AG10803 (cell line): Measurements from ENCODE around the gene ETNK2.

Experiments
- DNase-seq: peaks from one replicate; pipeline ENCODE4 v3.0.0; 2010; ENCODE audit warnings: low read depth
- H3K4me3 ChIP-seq: 2 replicates; pipeline ENCODE4 v1.5.1; 2011; ENCODE audit warnings: mild to moderate bottlenecking, low read length, control low read depth
- TF ChIP-seq, protein P1 (sequence below): conservative IDR thresholded peaks from 2 replicates; pipeline ENCODE4 v1.5.1; 2011; ENCODE audit warnings: mild to moderate bottlenecking, low read length, control low read depth, inconsistent platforms

The ETNK2 gene

DNA sequence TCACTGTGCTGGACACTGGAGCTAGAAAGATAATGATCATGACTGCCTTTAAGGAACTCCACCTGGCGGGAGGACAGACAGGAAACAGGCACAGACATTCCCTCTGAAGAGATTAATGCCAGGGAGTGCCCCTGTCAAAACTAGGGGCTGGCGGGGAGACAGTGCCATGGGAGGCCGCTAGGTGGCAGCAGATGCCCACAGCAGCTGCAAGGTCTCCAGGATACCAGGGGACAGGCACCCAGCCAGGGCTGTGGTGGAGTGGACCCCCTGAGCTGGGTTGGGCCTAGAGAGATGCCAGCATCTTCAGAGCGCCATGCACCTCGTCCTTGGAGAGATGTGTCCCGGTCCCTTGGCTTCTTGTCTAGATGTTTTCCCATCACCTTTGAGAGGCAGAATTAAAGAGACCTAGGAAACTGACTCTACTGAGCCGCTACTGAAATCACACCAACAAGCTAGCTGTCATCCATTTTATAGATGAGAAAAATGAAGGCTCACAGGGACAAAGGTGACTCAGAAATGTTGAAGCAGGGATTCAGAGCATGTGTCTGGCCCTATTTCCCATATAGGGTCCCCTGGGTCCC lies 10.7 kb upstream of the ETNK2 start:
- no peak overlapping the region for H3K4me3 ChIP-seq
- TF ChIP-seq, protein P1, sequence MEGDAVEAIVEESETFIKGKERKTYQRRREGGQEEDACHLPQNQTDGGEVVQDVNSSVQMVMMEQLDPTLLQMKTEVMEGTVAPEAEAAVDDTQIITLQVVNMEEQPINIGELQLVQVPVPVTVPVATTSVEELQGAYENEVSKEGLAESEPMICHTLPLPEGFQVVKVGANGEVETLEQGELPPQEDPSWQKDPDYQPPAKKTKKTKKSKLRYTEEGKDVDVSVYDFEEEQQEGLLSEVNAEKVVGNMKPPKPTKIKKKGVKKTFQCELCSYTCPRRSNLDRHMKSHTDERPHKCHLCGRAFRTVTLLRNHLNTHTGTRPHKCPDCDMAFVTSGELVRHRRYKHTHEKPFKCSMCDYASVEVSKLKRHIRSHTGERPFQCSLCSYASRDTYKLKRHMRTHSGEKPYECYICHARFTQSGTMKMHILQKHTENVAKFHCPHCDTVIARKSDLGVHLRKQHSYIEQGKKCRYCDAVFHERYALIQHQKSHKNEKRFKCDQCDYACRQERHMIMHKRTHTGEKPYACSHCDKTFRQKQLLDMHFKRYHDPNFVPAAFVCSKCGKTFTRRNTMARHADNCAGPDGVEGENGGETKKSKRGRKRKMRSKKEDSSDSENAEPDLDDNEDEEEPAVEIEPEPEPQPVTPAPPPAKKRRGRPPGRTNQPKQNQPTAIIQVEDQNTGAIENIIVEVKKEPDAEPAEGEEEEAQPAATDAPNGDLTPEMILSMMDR, result peak; percentile 95
- DNase-seq, result peak; percentile 46

DNA sequence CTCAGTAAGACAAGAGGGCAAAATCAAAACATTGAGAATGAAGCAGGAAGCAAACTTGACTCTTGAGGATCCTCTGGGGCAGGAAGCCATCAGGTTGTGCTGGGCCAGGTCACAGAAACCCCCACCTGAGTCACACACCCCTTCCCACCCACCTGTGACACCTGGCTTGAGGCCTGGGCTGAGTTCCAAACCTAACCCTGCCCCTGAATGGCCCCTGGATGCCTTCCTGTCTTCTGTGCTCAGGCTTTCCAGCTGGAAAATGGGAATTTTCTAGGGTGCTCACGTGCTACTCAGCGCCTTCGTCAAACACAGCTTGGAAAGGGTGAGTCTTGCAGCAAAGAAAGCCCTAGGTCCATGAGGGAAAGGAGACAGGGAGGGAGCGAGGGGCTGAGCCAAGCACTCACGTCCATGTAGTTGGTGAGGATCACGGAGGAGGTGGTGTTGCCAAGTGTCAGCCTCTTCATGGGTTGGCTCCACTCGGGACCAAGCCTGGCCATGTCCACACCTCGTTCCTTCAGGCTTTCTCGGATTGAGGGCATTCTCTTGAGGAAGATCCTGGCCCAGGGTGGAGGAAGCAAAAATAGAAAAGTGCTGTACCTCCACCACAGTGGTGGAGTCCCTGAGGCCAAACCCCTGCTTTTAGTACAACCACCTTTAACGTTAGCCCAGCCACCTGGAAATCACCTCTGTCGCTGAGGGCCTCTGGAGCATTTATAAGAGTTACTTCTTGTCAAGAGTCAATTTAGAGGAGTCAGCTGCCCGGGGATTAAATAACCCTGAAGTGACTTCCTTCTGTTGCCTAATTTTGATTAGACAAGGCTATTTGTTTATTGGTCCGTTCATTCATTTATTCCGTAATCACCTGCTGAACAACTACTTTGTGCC lies 10.0 kb upstream of the ETNK2 start:
- no peak overlapping the region for H3K4me3 ChIP-seq
- no peak for DNase-seq
- TF ChIP-seq, protein P1, result no peak

DNA sequence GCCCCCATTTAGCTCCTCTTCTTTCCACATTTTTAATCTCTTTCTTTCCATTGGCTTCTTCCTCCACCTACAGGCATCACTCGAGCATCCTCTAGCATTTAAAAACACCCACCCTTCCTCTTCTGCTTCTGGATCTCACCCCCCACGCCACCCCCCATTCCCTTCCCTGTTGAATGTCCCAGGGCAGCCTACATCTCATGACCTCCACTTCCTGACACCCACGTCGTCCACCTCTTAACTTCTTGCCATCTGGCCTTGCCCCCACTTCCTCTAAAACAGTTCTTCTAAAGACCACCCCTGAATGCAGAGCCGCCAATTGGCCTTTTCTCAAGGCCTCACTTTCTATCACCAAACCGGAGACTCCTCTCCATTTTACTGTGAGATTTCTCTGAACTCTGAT lies 6.1 kb upstream of the ETNK2 start:
- TF ChIP-seq, protein P1, result no peak
- no peak for DNase-seq
- H3K4me3 ChIP-seq, result no peak overlapping the region

DNA sequence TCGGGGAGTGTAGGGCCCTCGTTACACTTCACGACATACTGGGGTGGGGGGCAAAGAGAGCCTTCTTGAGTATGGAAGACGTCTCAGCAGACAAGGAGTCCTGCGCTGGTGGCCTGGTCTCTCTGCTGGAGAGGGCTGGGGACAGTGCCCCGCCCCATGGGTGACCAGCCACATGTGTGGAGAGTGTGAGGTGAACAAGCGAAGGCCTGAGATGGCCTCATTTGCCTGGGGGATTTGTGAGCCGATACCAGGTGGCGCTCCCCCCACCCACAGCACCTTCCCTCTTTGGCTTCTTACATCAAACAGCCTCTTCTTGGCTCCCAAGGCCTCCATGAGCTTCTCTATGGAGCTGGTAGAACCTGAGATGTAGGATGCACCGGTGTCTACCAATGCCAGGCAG lies 4.0 kb upstream of the ETNK2 start:
- DNase-seq, result no peak
- TF ChIP-seq, protein P1, result no peak
- no peak overlapping the region for H3K4me3 ChIP-seq

DNA sequence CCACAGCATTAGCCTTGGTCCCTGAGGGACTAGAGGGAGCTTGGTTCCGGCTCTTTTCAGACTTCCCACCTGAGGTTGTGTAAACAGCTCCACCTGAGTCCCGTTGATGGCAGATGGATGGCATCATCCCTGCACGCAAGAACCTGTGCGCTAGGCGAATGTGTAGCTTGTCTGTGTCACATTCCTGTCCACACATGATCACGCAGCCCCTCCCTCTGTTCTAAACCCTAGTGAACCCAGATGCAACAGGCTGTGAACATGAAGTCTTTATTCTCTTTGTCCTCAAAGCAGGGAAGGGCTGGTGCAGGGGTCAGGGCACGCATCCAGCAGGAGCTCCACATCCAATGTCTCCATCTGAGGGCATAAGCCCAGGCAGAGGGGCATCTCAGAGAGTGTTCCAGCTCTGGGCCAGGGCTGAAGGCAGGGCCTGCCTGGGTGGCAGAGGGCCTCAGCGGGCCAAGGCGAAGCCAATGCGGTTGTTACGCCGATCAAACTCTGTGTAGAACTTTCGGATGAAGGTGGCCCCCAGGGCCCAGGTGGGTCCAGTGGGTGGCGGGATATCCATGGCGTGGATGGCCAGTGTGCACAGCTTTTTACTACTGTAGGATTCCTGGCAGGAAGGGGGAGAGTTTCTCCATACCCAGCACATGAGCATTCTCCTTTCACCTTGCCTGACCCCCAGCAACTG lies 2.9 kb upstream of the ETNK2 start:
- H3K4me3 ChIP-seq, result no peak overlapping the region
- TF ChIP-seq, protein P1, result no peak
- no peak for DNase-seq

DNA sequence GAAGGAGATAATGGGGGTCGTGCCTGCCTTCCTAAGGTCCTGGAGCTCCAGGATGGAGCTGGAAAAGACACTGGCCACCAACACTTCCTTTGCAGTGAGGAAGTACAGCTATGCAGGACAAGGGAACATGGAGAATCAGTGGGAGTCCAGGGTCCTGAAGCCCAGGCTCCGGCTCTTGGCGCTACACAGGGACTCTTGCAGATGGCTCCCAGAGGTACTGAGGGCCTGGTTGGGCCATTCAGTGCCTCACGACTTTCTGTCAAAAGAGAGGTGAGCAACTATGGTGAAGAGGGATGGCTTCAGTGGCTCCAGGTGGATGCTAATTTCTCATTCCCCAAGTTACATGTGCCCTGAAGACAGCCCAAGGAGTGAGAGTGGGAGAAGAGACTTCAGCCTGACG lies 1.8 kb upstream of the ETNK2 start:
- DNase-seq, result no peak
- no peak overlapping the region for H3K4me3 ChIP-seq
- TF ChIP-seq, protein P1, result no peak
